Left renal cortex interstitium (tissue), 4 donors: Measurements from ENCODE around the gene MTHFSD. TPM values are rescaled to one million over a fixed set of nuclear protein-coding genes. Genes with fewer than 3 reads are reported as not detected.

Experiments used
- DNase-seq, 4 donors: peaks; one replicate each; pipeline ENCODE4 v3.0.0-alpha.2; 2013; ENCODE audit warnings: low read depth in 4 of 4, low spot score in 2 of 4, missing footprints in 1 of 4
- polyA plus RNA-seq, 4 donors: library from polyadenylated mRNA; unstranded; fragments of 120-200 nt; gene quantifications; one replicate each; pipeline ENCODE4 v1.2.1, GENCODE V29; 2013; ENCODE audit not compliant: insufficient read length in 4 of 4

MTHFSD gene
- polyA plus RNA-seq, 4 donors, result 19.1 to 33.8 (median 28.3) TPM

DNA sequence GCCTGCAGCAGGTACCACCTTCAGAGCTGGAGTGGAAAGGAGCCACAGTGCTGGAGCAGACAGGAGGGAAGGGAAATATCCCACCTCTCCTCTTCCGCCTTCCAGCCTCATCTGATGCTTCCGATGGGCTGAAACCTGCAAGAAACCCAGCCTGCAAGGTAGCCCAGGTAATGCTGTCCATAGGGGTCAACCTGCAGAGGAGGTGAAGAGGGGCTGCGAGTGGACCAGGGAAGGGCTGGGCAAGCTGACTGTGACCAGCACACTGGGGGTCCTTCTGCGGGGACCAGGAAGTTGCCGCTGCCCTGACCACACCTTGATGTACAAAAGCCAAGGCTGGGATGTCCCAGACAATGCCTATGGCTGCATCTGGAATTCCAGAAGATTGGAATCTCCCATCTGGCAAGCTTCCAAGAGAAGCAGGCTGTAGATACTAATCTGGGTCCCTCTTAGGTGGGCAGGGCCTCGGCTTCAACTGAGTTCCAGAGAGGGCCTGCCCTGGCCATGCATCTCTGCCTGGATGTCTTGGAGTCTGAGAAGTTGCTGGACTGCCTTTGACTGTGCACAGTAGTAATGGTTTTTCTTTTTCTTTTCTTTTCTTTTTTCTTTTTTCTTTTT is 29.1 kb upstream of the MTHFSD start:
- no peak for DNase-seq

DNA sequence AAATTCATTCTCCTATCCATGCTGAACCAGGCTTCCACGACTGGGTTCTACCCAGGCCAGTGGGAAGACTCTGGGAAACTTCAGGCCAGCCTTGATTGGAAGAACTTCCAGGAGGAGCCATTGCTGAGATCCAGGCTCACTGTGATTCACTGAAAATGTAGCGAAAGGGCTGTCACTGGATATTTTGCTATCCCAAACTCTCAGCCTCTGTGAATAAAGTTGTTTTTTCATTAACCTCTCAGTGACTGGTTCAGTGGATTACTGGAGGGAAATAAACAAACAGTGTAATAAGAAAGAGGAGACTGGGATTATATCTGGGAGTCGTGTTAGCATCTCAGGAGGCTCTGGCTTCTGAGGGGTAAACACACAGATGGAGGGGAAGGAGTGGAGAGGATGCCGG is 26.4 kb upstream of the MTHFSD start:
- DNase-seq, result no peak

- no peak for DNase-seq
Measured at GRCh38 chr16:86580791-86581170, 25.7 kb upstream of the MTHFSD start.

GRCh38 chr16:86580063-86580790 is 25.2 kb upstream of the MTHFSD start:
- no peak for DNase-seq

- DNase-seq, result no peak
Measured at GRCh38 chr16:86579268-86580062, 24.4 kb upstream of the MTHFSD start.

DNA sequence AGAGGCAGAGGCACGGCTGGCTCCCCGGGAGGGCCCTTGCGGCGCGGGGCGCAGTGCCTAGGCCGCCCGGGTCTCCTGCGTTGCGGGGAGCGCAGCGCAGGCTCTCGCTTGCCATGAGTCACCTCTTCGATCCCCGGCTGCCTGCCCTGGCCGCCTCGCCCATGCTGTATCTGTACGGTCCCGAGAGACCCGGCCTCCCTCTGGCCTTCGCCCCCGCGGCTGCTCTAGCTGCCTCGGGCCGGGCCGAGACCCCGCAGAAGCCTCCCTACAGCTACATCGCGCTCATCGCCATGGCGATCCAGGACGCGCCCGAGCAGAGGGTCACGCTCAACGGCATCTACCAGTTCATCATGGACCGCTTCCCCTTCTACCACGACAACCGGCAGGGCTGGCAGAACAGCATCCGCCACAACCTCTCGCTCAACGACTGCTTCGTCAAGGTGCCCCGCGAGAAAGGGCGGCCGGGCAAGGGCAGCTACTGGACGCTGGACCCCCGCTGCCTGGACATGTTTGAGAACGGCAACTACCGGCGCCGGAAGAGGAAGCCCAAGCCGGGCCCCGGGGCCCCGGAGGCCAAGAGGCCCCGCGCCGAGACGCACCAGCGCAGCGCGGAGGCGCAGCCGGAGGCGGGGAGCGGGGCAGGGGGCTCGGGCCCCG is 23.7 kb upstream of the MTHFSD start:
- DNase-seq, result no peak

DNA sequence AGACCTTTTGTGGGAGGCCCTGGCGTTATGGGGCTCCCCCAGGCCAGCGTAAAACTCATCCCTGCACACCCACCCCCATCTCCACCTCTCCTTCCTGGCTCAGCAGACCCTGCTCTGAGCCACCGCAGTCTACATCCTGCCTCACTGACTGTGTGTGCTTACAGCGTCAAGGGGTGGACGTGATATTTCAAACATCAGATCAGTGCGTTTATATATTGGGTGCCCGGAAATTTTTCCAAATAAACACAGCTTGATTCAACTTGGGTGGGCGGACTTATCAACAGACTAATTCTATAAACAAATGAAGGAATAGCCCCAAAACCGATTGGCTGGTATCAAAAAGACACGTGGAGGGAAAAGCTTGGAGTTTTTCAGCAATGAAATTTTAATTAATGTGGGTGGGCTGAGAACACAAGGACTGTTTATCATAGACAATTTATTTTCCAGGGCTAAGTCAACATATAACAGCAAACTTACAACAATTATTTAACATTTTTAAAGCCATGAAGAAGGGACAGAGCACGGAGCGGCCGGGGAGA is 23.1 kb upstream of the MTHFSD start, which contains the start of gene FOXL1:
Gene FOXL1, plus strand, starts transcription at position 489 of the 539 bp plus-strand sequence. CDS start 175 bp downstream, outside the sequence.
- DNase-seq, result peak in 1 of 4 donors; percentile 73

DNA sequence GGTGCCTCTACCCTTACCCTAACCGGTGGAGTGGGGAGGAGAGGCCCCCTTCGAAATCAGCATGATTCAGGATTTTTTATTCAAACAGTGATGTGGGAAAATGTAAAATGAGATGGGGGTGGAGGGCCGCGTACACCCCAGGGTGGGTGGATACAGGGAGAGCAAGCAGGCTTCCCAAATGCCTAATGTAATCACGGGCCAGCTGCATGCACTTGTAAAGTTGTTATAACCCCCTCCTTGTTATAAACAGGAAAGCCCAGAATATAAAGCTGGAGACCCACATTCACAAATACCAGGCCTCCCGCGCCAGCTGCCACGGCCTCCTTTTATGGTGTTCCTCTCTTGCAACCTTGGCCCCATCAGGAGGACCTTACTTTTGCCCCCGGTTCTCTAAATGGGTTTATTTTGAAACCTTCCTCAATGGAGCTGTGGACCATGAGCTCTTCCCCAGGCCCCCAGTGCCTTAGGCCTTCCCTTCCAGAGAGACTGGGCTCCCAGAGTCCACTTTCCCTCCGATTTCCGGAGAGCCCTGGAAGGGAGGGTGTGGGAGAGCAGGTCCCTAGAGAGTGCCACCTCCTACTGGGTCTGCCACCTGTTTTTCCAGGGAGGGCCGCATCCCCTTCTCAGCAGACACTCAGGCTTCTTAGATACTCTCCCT is 22.4 kb upstream of the MTHFSD start:
- no peak for DNase-seq

DNA sequence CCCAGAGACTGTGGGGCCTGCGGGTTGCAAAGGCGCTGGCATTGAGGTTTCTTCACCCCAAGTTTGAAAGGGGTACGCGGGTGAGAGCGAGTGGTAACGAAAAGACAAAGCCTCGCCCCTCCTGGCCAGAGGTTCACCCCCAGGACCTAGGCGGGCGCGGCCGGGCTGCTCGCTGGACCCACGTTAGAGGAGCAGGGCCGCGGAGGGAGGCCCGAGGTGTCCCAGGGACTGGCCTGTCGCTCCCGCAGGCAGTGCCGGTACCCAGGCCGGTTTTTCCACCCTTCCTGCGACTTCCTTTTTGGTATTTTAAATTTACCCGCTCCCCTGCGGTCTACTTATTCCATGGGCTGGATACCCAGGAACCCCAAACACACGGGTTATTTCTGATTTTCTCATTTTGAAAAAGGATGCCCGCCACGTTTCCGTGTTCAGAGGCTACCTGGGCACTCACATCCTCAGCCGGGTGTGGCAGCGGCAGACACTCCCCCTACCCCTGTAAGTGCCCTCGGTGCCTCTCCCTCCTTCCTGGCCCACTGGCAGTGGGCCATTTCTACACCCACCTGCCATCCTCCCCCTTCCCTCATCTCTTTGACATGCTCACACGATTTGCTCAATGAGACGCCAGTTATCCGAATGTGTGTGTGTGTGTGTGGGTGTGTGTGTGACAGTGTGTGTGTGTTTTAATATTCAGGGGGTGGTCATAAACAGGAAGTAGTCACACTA is 21.7 kb upstream of the MTHFSD start:
- no peak for DNase-seq

- peak in 2 of 4 donors; percentile 89 to 93 for DNase-seq
Measured at GRCh38 chr16:86575754-86576557, 20.9 kb upstream of the MTHFSD start.

GRCh38 chr16:86575095-86575685 is 20.2 kb upstream of the MTHFSD start:
- no peak for DNase-seq

DNA sequence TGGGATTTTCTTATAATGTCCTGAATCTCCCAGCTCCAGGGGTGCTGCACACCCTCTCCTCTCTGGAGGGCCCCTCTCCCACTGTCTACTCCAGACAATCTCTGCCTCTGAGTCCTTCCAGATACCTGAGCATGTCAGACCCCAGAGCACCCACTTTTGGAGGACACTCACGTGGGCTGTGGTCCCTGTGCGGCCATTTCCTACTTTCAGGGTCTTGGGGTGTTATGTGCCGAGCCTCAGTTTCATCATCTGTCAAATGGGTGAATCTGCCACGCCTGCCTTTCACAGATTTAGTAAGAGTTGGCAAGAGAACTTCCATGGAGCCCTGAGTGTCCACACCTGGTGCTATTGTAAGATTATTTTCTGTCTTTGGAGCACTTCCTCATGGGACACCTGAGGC is 19.6 kb upstream of the MTHFSD start:
- DNase-seq, result no peak

DNA sequence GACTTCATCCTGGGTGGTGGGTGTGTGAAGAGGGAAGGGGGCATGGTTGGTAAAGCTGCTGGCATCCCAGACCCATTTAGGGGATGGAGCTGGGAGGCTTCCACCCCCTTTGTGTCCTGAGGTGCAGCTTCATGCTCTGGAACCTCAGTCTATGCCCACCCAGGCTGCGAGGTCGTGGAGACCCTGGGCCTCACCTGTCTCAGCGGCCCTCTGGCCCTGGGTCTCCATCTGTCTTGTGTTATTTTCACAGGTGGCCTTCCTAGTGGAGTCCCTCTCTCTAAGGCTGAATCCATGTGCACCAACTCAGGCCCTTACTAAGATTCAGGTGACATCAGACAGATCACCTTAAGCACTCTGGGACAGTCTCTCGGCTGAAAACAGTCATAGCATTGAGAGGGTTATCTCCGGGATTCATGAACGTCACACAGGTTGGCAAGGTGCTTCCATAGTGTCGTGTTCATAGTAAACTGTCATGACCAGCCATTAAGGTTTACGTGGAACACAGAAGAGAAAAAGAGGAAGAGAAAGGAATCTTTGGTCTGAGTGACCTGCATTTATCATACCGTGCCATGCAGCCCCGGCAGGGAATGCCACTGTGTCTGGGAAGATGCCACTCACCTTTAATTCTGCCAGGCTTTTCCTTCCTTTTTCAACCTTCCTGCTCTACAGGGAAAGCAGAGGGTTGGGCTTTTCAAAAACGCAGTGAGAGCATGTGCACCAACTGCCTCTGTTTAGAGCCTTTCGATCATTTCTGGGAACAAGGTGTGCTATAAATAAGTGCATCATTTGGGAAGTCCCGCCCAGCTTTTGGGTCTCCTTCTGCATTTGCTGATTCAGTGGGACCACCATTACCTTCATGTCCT is 18.8 kb upstream of the MTHFSD start:
- DNase-seq, result no peak

DNA sequence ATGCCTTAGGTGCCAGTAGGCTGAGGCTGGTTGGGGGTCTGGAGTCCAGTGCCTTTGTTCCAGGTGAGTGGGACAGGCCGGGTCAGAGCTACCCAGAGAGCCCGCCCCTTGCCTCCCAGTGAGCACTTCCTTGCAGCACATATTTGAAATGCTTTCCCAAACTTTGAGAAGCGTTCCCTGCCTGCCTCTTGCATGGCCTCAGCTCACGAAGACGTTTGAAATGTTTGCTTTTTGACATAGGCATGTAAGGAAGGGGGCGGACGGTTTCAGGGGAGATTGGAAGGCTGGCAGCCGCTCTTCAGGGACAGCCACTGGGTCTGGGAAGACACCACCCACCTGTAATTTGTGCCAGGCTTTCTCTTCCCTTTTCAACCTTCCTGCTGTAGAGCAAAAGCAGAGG is 18.2 kb upstream of the MTHFSD start:
- no peak for DNase-seq

- DNase-seq, result no peak
Measured at GRCh38 chr16:86572606-86573005, 17.6 kb upstream of the MTHFSD start.

DNA sequence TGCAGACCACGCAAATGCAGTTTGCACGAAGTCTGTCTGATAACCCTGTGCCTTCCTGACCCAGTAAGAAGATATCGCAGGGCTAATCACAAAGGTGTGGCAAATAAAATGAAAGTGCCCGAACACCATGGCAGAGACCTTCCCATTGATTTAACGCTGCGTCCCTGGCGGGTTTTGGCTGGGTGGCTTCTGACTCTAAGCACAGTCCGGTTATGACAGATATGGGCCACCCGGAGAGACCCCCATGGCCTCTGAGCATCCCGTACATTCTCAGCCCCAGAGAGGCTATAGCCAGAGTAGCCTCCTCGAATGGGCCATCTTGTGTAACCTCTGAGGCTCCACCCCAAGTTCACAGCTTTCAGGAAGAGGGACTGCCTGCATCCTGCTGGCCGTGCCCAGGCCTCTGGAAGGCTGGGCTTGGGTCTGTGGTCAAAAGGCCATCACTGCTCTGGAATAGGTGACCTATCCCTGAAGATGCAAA is 17.0 kb upstream of the MTHFSD start:
- DNase-seq, result no peak

DNA sequence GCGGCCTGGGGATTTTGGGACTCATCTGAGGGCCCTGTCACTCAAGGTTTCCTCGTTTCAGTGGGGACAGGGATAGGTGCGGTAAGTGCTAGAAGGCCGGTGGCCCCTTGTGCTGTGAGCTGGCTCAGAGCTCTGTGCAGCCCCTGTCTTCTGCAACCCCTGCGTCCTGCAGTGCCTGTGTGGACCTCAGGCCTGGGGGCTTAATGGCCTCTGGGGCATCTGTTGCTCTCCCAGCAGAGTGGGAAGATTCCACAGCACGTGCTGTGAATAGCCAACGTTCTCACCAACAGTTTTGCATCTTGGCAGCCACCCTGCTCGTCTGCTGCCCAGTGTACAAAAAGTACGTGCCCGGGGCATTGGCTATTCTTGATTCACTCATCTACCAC is 16.5 kb upstream of the MTHFSD start:
- no peak for DNase-seq
